Measurements from ENCODE around the gene GTF3C2. TPM values are rescaled to one million over a fixed set of nuclear protein-coding genes. Genes with fewer than 3 reads are reported as not detected.
"Not testable (repeated sequence)": the region's sequence is repeated elsewhere in the genome, so short reads cannot be mapped to it uniquely, and the experiment has no call there.

The GTF3C2 gene
- total RNA-seq, 1 experiment from 2014 or later = 72.5 TPM

DNA sequence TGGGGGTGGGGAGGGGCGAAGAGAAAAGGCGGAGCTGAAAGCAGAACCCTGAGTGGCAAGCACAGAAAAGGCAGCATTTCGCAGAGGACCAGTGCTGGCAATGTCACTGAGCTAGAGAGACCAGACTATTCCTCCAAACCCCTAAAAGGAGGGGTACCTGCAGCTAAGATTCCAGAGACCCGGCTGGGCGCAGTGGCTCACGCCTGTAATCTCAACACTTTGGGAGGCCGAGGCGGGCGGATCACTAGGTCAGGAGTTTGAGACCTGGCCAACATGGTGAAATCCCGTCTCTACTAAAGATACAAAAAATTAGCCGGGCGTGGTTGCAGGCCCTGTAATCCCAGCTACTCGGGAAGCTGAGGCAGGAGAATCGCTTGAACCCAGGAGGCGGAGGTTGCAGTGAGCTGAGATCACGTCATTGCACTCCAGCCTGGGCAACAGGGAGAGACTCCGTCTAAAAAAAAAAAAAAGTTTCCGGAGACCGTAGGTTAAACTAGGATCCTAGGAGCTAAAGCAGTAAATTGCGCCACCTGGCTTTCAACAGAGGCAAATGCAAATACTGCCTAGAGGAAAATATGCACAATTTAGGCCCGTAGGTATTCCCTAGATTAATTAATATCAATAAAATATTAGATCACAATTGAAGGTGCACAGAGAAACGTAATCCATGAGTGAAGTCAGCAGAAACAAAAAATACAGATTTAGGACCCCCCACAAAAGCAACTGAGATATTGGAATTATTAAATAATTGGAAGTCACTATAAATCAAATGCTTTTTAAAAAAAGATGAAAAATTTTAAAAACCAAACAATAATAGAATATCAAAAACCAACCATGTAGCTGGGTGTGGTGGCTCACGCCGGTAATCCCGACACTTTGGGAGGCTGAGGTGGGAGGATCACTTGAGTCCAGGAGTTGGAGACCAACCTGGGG, 53.2 kb downstream of the GTF3C2 start:
- peak; percentile 73 for DNase-seq (ENCODE audit: low read depth)

DNA sequence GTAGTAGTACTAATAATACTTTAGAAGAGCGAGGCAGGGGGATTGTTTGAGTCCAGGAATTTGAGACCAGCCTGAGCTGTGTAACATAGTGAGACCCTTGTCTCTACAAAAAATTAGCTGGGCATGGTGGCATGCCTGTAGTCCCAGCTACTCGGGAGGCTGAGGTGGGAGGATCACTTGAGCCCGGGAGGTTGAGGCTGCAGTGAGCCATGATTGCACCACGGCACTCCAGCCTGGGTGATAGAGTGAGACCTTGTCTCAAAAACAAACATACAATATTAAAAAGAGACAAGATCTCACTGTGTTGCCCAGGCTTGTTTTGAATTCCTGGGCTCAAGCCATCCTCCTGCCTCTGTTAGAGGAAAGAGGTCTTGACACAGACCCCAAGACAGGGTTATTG, 56.0 kb downstream of the GTF3C2 start:
- DNase-seq (ENCODE audit: low read depth) = not testable (repeated sequence)

DNA sequence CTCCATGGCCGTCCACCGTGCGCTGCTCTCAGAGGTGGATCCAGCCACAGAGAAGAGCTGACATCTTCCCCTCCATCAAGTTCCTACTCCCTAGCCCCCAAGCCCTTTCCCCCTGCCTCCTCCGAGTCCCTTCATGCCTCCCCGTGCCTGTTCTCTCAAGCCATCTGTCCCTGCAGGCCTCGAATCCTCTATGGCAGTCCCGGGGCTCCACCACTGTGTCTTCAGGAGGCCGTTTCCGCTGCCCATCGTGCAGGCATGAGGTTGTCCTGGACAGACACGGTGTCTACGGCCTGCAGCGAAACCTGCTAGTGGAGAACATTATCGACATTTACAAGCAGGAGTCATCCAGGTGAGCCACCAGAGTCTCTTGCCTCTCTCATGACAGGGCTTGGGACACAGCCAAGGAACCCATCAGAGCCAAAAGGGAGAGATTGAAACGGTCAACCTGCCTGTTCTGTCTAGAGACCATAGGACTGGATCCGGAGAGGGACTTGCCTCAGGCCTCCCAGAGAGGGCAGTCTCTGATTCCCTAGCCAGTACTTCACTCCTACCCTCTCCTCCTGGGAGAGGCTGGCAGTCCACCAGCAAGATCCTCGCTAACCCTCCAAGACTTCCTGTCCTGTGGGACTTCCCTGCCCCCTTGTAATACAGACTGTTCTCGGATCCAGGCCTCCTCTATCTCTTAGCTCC, 58.0 kb downstream of the GTF3C2 start:
- peak; percentile 56 for DNase-seq (ENCODE audit: low read depth)

- no peak for DNase-seq (ENCODE audit: low read depth)
Observed at GRCh38 chr2:27297195-27297594, 59.4 kb downstream of the GTF3C2 start.

DNA sequence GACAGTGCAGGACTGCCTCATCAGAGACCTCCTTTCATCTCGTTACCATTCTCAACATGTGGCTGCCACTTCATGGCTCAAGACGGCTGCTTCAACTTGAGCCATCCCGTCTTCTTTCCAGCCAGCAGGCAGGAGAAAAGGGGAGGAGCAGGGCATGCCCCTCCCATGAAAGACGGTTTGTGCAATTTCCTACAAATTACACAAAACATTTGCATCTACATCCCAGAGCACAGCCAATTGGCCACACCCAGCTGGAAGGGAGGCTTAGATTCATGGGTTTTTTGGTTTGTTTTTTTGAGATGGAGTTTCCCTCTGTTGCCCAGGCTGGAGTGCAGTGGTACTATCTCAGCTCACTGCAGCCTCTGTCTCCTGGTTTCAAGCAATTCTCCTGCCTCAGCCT, 60.1 kb downstream of the GTF3C2 start:
- no peak for DNase-seq (ENCODE audit: low read depth)

- DNase-seq (ENCODE audit: low read depth) = no peak
Observed at GRCh38 chr2:27294928-27295327, 61.6 kb downstream of the GTF3C2 start.

DNA sequence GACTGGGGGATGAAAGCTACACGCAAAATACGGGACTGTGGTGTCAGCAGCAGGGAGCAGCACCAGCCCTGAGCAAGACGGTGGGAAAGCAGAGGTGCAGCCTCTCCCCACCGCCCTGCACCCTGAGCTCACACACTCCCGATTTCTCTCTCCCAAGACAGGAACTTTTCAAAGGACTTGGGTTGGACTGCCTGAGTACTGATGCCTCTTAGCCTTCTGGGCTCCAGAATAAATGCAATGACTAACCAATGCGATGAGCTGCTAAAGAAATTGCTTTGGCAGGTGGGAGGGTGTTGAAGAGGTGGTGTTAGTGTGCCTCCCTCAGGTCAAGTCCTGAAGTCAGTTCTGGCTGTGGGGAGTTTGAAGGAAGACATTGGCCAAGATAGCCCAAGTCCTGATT, 64.7 kb downstream of the GTF3C2 start:
- peak; percentile 41 for DNase-seq (ENCODE audit: low read depth)

- DNase-seq (ENCODE audit: low read depth) = no peak
Observed at GRCh38 chr2:27290549-27290948, 66.0 kb downstream of the GTF3C2 start.

GRCh38 chr2:27288610-27289009, 68.0 kb downstream of the GTF3C2 start:
- no peak for DNase-seq (ENCODE audit: low read depth)

GRCh38 chr2:27285481-27285880, 71.1 kb downstream of the GTF3C2 start:
- no peak for DNase-seq (ENCODE audit: low read depth)

- no peak for DNase-seq (ENCODE audit: low read depth)
Observed at GRCh38 chr2:27284996-27285395, 71.6 kb downstream of the GTF3C2 start.

DNA sequence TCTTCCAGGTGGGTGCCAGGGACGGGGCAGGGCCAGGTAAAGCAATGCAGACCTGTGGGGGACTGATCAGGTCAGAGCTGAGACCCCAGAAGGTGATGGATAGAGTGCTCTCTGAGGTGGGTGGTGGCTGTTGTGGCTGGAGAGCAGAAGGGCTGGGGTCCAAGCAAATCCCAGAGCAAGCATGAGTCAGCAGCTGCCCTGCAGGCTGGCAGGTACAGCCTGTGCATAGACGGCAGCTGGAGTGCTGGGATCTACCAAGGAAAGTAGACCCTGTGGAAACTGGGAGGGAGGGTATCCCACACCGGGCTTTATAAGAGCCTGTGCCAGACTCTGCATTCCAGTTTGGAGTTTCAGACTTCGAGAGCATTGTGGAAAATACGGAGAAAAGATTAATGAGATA, 73.7 kb downstream of the GTF3C2 start:
- no peak for DNase-seq (ENCODE audit: low read depth)

DNA sequence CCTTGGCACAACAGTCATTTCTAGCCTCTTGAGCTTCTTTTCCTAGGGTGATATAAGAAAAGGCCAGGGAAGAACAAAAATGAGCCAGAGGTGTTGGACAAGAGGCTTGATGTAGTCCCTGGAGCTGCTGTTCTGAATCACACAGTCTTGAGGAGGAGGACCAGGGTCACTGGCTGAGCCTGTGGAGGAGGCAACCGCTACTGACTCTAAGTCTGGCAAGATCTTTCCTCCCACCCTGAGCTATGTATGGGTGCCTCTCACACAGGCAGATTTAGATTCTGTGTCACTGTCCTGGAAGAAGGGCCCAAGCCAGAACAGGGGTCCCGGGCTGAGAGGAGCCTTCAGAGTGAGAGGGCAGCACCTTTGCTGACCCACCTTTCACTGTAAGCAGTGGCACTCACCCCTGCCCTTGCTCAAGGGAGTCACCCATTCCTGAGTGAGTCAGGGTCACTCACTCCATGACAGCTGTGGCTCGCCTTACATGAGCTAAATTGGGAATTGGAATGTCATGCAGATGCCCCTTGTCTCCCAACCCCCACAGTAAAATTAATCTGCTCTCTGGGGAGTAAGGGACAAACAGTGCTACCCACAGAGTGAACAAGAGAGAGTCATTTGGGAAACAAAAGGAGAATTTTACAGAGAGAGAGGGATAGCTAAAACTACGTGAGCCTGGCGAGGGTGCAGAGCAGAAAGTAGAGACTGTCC, 74.6 kb downstream of the GTF3C2 start, which contains the start of gene TRIM54:
TSS of gene TRIM54 (plus strand) at position 575 of the 705 bp plus-strand sequence. CDS start 303 bp downstream, outside the sequence.
- DNase-seq (ENCODE audit: low read depth) = no peak

DNA sequence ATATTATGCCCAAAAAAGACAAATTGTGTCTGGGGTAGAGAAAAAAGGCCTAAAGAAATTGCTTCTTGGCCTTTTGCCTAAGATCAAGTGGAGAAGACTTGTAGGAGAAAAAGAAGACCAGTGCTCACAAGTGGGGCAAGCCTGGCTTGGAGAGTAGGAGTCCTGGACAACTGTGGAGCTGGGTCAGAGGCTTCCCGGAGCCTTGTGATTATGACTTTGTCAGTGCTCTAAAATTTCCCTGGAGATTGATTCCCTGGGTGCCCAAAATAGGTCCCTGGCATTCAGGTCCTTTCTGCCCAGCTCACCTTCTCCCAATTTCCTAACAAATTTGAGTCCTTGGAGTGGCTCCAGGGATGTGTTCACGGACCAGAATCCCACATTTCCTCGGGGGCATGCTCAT, 75.1 kb downstream of the GTF3C2 start:
- no peak for DNase-seq (ENCODE audit: low read depth)

DNA sequence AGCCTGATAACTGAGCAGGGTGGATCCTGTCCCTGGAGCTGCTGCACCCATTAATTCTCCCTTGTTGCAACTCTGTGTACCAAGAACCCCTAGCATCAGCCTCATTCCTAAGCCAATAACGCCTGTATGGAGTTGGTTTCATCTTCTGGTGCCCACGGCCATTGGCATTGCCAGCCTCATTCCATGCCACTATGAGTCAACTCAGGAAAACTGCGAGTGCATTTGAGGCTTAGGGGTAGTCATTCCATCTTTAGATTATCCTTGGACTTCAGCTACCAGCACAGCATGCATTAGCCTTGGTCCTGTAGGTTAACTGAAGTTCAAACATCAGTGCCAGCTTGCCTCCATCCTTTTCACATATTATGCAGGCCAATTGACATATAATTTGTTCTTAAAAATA, 75.7 kb downstream of the GTF3C2 start:
- DNase-seq (ENCODE audit: low read depth) = no peak

GRCh38 chr2:27278010-27278409, 78.6 kb downstream of the GTF3C2 start:
- DNase-seq (ENCODE audit: low read depth) = no peak

Other genes with a start within 250 kb of the GTF3C2 start
- gene CGREF1, start 237.6 kb downstream of the GTF3C2 start, total RNA-seq (2014; rRNA removed; shearing (Covaris generic)) = 0.13 and 0.26 TPM in 2 replicates
- gene ABHD1, start 232.9 kb downstream of the GTF3C2 start, total RNA-seq (2014; rRNA removed; shearing (Covaris generic)) = not detected in 2 replicates
- 66.4 and 75.8 TPM in 2 replicates for gene PREB, start 222.1 kb downstream of the GTF3C2 start, total RNA-seq (2014; rRNA removed; shearing (Covaris generic))
- not detected in 2 replicates for gene PRR30, start 217.4 kb downstream of the GTF3C2 start, total RNA-seq (2014; rRNA removed; shearing (Covaris generic))
- gene TCF23, start 207.8 kb downstream of the GTF3C2 start, total RNA-seq (2014; rRNA removed; shearing (Covaris generic)) = not detected in 2 replicates
- 124 and 132 TPM in 2 replicates for gene ATRAID, start 144.7 kb downstream of the GTF3C2 start, total RNA-seq (2014; rRNA removed; shearing (Covaris generic))
- gene SLC5A6, start 144.5 kb downstream of the GTF3C2 start, total RNA-seq (2014; rRNA removed; shearing (Covaris generic)) = 77.9 and 82.0 TPM in 2 replicates
- 52.9 and 54.0 TPM in 2 replicates for gene CAD, start 139.4 kb downstream of the GTF3C2 start, total RNA-seq (2014; rRNA removed; shearing (Covaris generic))
- gene SLC30A3, start 93.7 kb downstream of the GTF3C2 start, total RNA-seq (2014; rRNA removed; shearing (Covaris generic)) = 5.0 and 13.5 TPM in 2 replicates
- not detected in 2 replicates for gene DNAJC5G, start 81.3 kb downstream of the GTF3C2 start, total RNA-seq (2014; rRNA removed; shearing (Covaris generic))
- gene TRIM54, start 74.3 kb downstream of the GTF3C2 start, total RNA-seq (2014; rRNA removed; shearing (Covaris generic)) = 0.13 and 1.2 TPM in 2 replicates
- gene UCN, start 48.3 kb downstream of the GTF3C2 start, total RNA-seq (2014; rRNA removed; shearing (Covaris generic)) = 9.3 and 12.6 TPM in 2 replicates
- 80.7 and 81.5 TPM in 2 replicates for gene MPV17, start 33.7 kb downstream of the GTF3C2 start, total RNA-seq (2014; rRNA removed; shearing (Covaris generic))
- gene EIF2B4, start 13.6 kb upstream of the GTF3C2 start, total RNA-seq (2014; rRNA removed; shearing (Covaris generic)) = 29.8 and 42.1 TPM in 2 replicates
- gene SNX17, start 13.9 kb upstream of the GTF3C2 start, total RNA-seq (2014; rRNA removed; shearing (Covaris generic)) = 122 and 140 TPM in 2 replicates
- gene ZNF513, start 24.0 kb upstream of the GTF3C2 start, total RNA-seq (2014; rRNA removed; shearing (Covaris generic)) = 2.4 and 3.1 TPM in 2 replicates
- 208 and 219 TPM in 2 replicates for gene PPM1G, start 52.8 kb upstream of the GTF3C2 start, total RNA-seq (2014; rRNA removed; shearing (Covaris generic))
- gene NRBP1, start 71.9 kb upstream of the GTF3C2 start, total RNA-seq (2014; rRNA removed; shearing (Covaris generic)) = 55.7 and 64.2 TPM in 2 replicates
- 0.34 and 0.50 TPM in 2 replicates for gene KRTCAP3, start 85.6 kb upstream of the GTF3C2 start, total RNA-seq (2014; rRNA removed; shearing (Covaris generic))
- 9.1 and 10.5 TPM in 2 replicates for gene IFT172, start 133.0 kb upstream of the GTF3C2 start, total RNA-seq (2014; rRNA removed; shearing (Covaris generic))
- 0.88 and 1.2 TPM in 2 replicates for gene FNDC4, start 138.4 kb upstream of the GTF3C2 start, total RNA-seq (2014; rRNA removed; shearing (Covaris generic))
- not detected in 2 replicates for gene GCKR, start 140.1 kb upstream of the GTF3C2 start, total RNA-seq (2014; rRNA removed; shearing (Covaris generic))
- gene ZNF512, start 226.3 kb upstream of the GTF3C2 start, total RNA-seq (2014; rRNA removed; shearing (Covaris generic)) = 25.2 and 26.7 TPM in 2 replicates